H54 (cell line): Measurements from ENCODE around the gene ACAA2.
"Not testable (repeated sequence)": the region's sequence is repeated elsewhere in the genome, so short reads cannot be mapped to it uniquely, and the experiment has no call there.

Experiments
- DNase-seq: peaks from one replicate; pipeline ENCODE4 v3.0.0; 2011; ENCODE audit warnings: low spot score, mixed read lengths; ENCODE audit not compliant: insufficient read length
- FAIRE-seq: peaks from 3 replicates; lab custom pipeline; 2011; peaks lifted over from hg19 to GRCh38; lab: Jason Lieb, UNC
- POLR2A ChIP-seq: IDR thresholded peaks from 2 replicates; pipeline ENCODE4 v1.6.1; 2011; ENCODE audit warnings: low read depth, mild to moderate bottlenecking, low read length

ACAA2 gene

DNA sequence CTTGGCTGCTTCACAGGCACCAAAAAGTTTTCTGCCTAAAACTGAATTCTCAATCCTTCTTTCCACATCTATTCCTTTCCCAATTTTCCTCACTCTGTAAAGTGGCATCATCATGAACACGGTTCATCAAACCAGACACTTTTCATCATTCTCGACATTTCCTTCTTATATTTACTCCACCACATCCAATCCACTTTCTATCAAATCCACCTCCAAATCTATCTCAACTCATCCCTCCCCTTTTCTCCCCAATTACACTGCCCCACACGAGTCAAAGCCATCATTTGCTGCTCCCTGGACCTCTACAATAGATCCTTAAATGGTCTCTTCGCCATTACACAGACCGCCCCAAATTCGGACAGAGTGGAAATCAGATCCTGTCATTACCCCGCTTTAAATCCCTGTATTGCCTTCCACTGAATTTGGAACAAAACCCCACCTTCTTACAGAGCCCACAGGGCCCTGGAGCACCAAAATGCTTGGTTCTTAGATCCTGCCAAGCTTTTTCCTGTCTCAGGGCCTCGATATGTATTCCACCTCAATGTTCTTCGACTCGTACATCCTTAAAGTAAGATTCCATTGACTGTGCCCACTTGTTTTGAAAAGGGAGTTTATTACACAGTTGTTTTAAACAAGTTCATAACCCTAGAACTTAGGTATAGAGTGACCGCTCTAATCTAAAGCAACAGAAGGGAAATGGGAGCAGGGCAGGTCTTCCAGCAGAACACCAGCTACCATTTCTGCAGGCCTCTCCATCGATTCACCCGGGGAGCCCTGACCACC, 856 bp downstream of the ACAA2 start:
- no peak for DNase-seq
- no peak for FAIRE-seq
- TF ChIP-seq POLR2A: no peak

GRCh38 chr18:49811151-49811938, 2.0 kb downstream of the ACAA2 start:
- TF ChIP-seq POLR2A: no peak
- DNase-seq: no peak
- no peak for FAIRE-seq

- not testable (repeated sequence) for DNase-seq, FAIRE-seq
These were observed 4.7 kb downstream of the ACAA2 start for GRCh38 chr18:49808553-49809191.

DNA sequence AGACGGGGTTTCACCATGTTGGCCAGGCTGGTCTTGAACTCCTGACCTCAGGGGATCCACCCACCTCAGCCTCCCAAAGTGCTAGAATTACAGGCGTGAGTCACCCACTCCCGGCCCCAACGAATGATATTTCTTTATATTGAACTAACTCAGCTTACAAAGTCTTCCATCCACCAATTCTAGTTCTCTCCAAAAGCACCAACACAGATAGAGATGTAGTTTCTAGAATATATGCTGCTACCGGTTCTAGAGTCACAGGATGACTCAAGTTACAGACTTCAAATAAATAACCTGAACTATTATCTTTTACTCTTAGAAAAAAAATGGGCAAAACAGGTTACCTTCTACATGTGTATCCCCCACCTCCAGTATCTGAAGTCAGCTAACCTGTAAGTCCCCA, 9.2 kb downstream of the ACAA2 start:
- DNase-seq (no peak), FAIRE-seq (no peak)
- TF ChIP-seq POLR2A: no peak

GRCh38 chr18:49802623-49803022, 10.7 kb downstream of the ACAA2 start:
- DNase-seq (no peak), FAIRE-seq (no peak)
- no peak for TF ChIP-seq POLR2A

GRCh38 chr18:49800491-49800890, 12.8 kb downstream of the ACAA2 start:
- not testable (repeated sequence) for DNase-seq, FAIRE-seq

DNA sequence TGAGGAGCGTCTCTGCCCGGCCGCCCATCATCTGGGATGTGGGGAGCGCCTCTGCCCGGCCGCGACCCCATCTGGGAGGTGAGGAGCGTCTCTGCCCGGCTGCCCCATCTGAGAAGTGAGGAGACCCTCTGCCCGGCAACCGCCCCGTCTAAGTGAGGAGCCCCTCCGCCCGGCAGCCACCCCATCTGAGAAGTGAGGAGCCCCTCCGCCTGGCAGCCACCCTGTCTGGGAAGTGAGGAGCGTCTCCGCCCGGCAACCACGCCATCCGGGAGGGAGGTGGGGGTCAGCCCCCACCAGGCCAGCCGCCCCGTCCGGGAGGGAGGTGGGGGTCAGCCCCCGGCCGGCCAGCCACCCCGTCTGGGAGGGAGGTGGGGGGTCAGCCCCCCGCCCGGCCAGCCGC, 13.5 kb downstream of the ACAA2 start:
- FAIRE-seq, DNase-seq: not testable (repeated sequence)

DNA sequence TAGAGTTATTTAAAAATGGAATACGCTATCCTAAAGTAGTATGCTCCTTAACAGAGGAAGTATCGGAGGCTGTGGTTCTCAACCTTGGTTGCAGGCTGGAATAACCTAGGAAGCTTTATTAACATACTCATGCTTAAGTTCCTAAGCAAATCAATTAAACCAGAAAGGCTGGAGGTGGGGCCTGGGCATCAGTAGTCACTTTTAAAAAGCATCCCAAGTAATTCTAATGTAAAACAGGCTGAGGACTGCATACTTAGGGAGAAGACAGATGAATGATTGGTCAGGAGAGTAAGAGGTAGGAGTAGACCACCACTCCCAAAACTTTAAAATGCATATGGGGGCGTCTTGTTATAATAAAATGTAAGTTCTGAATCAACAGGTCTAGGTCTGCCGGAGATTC, 15.3 kb downstream of the ACAA2 start:
- DNase-seq: no peak
- no peak for FAIRE-seq
- no peak for TF ChIP-seq POLR2A

DNA sequence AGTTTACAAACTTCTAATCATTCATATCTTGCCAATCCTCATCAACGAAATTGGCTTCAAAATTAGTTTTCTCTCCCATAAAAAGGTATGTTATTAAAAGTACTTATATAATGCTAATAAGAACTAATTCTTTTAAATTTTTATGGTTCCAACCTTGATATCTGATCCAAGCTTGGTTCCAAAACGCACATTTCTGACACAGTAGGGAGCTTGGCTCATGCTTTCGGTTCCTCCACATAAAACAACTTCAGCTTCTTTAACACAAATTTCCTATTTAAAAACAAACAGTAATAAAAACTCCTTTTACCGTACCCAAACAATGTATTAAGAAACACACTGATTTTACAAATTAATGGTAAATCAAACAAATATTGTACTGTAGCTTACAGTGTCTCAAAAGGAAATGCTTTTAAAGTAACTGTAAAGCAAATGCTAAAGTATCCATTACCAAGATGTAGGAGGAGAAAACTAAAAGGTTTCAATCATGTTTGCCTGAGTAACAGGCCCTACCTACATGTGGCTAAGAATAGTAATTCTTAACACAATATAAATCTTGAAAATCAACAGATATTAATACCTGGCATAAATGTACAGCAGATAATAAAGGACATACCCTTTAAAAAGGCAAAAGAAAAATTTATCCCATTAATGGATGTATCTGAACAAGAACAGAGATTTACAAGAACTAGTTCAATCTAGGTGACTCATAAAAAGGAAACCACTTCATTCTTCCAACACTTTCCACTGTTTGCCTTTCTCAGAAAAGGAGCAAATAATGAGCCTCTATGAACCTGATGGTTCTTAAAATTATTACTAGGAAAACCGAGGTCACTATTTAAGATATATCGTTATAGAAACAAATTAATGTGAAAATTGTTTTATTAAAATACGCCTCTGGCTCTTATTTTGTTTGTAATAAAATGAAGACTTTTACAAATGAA, 17.5 kb downstream of the ACAA2 start:
- no peak for TF ChIP-seq POLR2A
- FAIRE-seq (no peak), DNase-seq (no peak)

- DNase-seq (no peak), FAIRE-seq (no peak)
- TF ChIP-seq POLR2A: no peak
These were observed 18.6 kb downstream of the ACAA2 start for GRCh38 chr18:49794743-49795142.

DNA sequence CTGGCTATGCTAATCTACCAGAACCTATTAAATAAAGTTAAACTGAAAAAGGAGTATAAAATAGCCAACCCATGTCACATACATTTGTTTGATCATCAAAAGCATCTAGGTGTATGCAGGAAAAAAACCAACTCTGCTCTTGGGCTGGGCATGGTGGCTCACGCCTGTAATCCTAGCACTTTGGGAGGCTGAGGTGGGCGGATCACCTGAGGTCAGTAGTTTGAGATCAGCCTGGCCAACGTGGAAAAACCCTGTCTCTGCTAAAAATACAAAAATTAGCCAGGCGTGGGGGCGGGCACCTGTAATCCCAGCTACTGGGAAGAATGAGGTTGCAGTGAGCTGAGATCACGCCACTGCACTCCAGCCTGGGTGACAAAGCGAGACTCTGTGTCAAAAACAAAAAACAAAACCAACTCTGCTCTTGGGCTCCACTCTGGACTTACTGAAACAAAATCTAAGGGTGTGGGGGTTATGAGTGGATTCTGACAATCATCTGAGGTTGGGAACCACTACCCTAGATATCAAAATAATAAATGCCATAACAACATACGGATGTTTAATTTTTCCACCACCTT, 23.7 kb downstream of the ACAA2 start:
- not testable (repeated sequence) for DNase-seq, FAIRE-seq

GRCh38 chr18:49788327-49788898, 24.9 kb downstream of the ACAA2 start:
- FAIRE-seq (peak; percentile 88), DNase-seq (no peak)
- no peak for TF ChIP-seq POLR2A
